ENCODE results near the gene CWH43. TPM values are rescaled to one million over a fixed set of nuclear protein-coding genes. Genes with fewer than 3 reads are reported as not detected.
"Not testable (repeated sequence)": the region's sequence is repeated elsewhere in the genome, so short reads cannot be mapped to it uniquely, and the experiment has no call there.

The CWH43 gene
- polyA plus RNA-seq (2013, experiment 1 of 2; ENCODE audit: insufficient read length), result not detected
- not detected for polyA plus RNA-seq (2013, experiment 2 of 2; ENCODE audit: insufficient read length)

GRCh38 chr4:48985976-48986653 is at the start of gene CWH43:
Gene CWH43 (plus strand): TSS chr4:48986275. CDS start chr4:48986430, 155 bp downstream.
- no peak for DNase-seq

DNA sequence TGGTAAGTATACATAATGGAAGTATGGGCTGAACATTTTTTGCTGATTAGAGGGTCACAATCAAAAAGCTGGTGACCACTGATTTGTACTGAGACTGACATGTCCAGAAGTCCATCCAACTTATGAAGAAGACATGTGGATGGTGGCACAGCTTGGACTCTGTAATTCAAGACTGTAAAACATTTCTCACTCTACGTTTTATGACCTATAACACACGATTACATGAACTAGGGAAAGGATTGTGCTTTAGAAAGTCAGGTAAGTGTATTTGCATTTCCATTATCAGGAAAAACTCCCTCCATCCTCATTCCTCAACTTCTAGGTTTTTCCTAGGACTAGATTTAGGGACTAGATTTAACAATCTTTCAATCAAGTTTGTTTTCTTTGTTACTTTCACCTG is 49.0 kb upstream of the CWH43 start:
- no peak for DNase-seq

- no peak for DNase-seq
These were observed 47.2 kb upstream of the CWH43 start for GRCh38 chr4:48938831-48939230.

GRCh38 chr4:48939785-48940184 is 46.3 kb upstream of the CWH43 start:
- DNase-seq, result peak; percentile 68

DNA sequence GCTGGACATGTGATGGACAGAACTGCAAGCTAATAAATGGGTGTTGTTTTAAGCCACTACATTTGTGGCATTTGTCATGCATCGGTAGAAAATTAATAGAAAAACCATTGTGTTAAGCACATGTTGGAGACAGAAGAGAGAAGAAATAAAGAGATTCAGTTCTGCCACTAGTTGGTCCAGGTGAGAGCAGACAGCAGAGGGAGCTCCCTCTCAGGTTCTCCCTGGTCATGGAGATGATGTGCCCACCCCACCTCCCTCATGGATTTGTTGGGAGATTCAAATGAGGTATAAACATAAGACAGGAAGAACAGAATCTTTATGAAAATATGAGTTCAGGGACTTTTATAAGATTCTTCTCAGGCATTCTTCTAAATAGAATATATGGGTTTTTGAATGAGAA is 42.7 kb upstream of the CWH43 start:
- DNase-seq, result no peak

GRCh38 chr4:48944252-48944651 is 41.8 kb upstream of the CWH43 start:
- DNase-seq, result peak; percentile 36

GRCh38 chr4:48944756-48945241 is 41.3 kb upstream of the CWH43 start:
- DNase-seq, result no peak

GRCh38 chr4:48945981-48946380 is 40.1 kb upstream of the CWH43 start:
- no peak for DNase-seq

DNA sequence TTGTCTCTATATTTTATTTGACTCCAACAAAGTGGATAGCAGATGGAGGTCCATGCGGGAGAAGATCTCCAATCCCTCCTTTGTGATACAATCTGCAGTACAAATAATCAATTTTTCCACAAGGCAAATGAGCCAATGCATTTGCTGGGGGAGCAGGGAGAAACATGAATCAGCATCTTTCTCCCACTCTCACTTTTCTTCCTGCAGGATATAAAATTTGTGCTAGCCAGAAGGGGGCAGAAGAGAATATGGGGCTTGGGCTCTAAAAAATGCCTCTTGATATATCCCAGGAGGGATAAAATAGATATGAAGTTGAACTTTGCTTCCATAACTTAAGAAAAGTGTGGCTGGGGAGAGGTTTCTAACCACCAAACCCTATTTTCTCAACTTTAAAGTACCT is 38.3 kb upstream of the CWH43 start:
- DNase-seq, result no peak

DNA sequence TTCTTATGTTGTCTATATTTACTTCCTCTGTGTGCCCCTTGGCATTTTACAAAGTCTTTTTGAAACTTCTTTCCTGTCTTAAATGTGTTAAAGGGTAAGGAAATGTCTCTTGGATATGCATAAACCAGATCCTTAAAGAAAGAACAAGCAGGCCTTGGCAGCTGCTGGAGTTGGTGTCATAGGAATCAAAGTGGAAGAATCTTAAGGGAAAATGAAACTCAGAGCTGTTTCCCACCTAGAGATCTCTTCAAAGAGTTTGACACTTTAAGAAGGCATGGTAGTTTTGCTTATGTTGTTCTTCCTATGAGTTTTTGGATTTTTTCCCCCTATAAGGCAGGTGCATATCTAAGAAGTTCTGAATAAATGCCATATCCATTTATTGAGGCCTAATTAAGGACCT is 37.0 kb upstream of the CWH43 start:
- DNase-seq, result no peak

GRCh38 chr4:48949518-48950219 is 36.4 kb upstream of the CWH43 start:
- peak; percentile 47 for DNase-seq

GRCh38 chr4:48954314-48954713 is 31.8 kb upstream of the CWH43 start:
- DNase-seq, result peak; percentile 28

GRCh38 chr4:48957366-48957765 is 28.7 kb upstream of the CWH43 start:
- DNase-seq, result not testable (repeated sequence)

GRCh38 chr4:48958582-48958981 is 27.5 kb upstream of the CWH43 start:
- DNase-seq, result no peak

DNA sequence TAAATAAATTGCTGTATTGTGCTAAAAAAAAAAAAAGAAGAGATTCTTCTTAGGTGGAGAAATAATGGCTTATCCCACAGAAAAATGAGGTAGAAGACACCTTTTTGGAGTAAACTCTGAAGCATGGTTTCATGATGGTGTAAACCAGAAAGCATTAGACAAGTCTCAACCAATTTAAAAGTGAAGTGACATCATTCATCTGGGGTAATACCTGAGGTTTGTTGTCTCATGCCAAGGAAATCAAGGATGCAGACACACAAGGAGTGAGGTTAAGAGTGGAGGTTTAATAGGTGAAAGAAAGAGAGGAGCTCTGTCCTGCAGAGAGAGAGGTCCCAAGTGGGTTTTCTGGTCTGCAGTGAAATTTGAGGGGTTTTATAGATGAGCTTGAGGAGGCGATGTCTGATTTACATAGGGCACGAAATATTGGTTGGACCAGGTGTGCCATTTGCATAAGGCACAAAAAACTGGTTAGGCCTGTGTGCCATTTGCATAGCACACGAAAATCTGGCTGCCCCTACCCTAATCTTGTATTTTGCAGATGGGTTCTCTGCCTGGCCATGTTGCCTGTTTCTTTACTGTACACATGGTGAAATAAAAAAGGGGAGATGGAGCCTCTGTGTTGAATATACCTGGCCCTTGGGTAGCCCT is 25.0 kb upstream of the CWH43 start:
- no peak for DNase-seq

GRCh38 chr4:48962636-48963035 is 23.4 kb upstream of the CWH43 start:
- no peak for DNase-seq

DNA sequence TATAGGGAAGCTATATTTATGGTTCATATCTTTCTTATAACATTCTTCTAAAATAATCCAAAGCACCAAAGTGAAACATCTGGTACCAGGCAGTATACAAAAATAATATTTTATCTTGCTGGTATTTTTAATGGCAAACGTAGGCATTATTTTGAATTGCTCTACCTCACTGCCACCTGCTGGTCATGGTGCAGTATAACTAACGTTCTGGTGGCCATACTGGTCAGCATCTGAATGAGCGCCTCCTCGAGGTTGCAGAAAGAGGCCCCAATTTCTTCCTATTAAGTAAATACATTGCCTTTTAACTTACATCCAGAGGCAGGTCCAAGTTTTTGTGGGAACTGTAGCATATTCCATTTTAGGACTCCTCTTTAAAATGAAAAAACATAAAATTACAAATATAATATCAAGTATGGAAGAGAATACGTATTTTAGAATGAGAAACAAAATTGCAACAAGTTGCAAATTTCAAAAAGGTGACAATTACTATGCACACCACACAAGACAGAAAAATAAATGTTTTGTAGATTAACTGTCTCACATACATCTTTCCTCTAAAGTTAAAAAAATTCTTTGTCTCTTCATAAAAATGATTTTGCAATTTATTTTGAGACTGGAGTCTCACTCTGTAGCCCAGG is 22.9 kb upstream of the CWH43 start:
- DNase-seq, result peak; percentile 84

DNA sequence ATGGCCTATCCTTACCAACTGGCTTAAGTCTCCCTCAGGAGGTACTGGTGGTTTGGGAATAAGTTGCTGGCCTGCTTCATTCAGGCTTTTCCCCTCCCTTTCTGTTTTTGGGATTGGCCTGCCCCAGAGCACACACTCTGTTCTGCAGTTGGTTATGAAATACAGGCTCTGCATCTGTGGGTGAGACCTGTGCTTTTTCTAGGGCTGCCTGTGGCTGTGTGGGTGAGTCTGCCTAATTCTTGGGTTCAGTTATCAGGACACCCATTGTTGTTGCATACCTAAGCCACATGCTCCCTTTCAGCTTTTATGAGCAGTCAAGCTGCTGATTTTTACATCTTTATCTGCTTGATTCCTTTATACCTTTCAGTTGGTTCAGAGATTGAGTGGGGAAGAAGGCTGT is 19.0 kb upstream of the CWH43 start:
- no peak for DNase-seq

GRCh38 chr4:48967631-48968030 is 18.4 kb upstream of the CWH43 start:
- DNase-seq, result no peak

GRCh38 chr4:48968814-48969213 is 17.3 kb upstream of the CWH43 start:
- peak; percentile 41 for DNase-seq

DNA sequence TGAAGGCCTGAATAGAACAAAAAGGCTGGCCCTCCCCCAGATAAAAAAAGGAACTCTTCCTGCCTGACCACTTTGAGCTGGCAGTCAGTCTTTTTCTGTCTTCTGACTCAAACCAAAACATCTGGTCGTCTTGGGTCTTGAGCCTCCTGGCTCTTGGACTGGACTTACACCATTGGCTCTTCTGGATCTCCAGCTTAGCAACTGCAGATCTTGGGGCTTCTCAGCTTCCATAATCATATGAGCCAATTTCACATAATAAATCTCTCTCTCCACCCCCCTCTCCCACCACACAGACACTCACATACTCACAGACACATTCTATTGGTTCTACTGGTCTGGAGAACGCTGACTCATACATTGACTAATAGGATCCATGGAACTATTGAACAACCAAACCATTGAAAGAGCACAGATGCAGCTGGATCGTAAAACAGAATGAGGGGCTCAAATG is 15.6 kb upstream of the CWH43 start:
- DNase-seq, result peak; percentile 36

DNA sequence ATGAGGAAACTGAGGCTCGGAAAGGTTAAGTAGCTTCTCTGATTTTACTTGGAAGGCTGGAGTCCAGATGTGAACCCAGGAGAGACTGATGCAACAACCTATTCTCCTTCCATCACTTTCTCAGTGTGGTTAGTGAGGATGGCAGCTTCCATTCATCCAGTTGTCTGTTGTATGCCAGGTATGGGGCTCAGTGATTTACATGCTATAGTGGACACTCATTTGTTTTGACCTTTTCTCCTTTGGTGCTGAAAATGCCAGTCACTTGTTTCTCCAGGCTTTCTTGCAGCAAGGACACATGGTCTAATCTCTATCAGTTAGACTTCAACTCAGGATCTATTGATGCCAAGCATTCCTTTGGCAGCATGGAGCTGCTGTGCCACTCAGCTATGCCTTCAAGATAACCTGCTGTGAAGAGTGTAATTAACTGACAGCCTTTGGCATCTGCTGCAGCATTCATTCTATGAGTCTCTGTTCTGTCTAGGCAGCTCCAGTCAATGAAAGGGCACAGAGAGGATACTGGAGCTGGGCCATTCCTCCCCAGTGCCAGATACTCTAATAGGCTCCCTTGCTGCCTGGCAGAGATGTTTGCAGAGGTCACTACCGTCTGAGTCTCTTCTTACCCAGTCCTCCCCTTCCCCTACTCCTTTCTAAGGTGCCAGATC is 11.0 kb upstream of the CWH43 start:
- DNase-seq, result no peak
